ENCODE measurements around the gene PLLP. TPM values are rescaled to one million over a fixed set of nuclear protein-coding genes. Genes with fewer than 3 reads are reported as not detected.

Gene PLLP
- total RNA-seq, 1 experiment from 2014 or later, result 0.72 TPM

DNA sequence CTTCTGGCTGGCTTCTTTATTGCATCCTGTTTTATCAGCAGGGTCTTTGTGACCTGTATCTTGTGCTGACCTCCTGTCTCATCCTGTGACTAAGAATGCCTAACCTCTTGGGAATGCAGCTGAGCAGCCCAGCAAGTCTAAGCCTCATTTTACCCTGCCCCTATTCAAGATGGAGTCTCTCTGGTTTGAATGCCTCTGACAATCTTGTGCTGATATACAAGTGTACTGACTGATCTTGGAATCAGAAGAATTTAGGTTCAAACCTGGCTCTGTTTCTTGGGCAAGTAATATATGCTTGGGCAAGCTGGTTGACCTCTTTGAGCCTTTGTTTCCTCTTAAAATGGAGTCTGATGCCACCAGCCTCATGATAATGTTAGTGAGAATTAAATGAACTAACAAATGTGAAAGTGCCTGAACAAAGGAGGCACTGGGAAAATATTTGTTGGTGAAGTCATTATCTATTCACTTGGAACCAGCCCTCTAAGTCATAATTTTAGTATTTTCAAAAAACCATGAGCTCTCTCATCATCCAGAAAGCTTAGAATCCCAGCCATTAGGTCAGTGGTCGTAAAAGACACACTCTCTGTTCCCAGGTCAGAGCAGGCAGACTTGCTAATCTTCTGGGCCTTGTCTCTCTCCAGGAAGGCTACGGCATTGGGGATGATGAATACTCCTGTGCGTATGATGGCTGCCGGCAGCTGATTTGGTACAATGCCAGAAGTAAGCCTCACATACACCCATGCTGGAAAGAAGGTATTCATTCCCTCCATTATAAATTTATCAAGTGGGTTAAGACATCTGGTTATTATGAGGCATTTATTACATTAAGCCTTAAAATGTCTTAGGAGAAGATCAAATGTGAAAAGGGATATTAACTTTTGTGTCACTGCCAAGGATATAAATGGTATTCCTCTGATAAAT is 57.5 kb downstream of the PLLP start:
- no peak for ATAC-seq
- Histone ChIP-seq H3K4me3 (ENCODE audit: low read depth in 2 of 2, low read length in 2 of 2) (no peak overlapping the region), H3K4me1 (ENCODE audit: control insufficient read depth, insufficient read depth, low read length) (no peaks in the 10 kb centered on the region), H3K9me3 (ENCODE audit: control insufficient read depth, insufficient read depth, low read depth, low read length) (no peaks in the 10 kb centered on the region), H3K27ac (ENCODE audit: low read length) (no peak overlapping the region), H3K36me3 (ENCODE audit: control insufficient read depth, insufficient read depth, low read length) (peaks cover 19% of the 10 kb centered on the region), H3K27me3 (ENCODE audit: control insufficient read depth, insufficient read depth, low read length) (no peaks in the 10 kb centered on the region)
- ChIA-PET POLR2A (no interaction called here), CTCF (no interaction called here)
- no TSS peak for BruUV-seq (replicated peaks)
- in situ Hi-C loops (cut with HindIII; ENCODE audit: low pct_unique_long_range_greater_than_20kb, low sequenced_read_pairs), result no loop called here
- intact Hi-C loops (cut with micrococcal nuclease; ENCODE audit: unreplicated experiment), result no loop called here
- no peak for TF ChIP-seq TCF7L2 (IDR thresholded peaks at IDR 0.05; ENCODE audit: low read depth, low read length)
- TF ChIP-seq, protein P1, sequence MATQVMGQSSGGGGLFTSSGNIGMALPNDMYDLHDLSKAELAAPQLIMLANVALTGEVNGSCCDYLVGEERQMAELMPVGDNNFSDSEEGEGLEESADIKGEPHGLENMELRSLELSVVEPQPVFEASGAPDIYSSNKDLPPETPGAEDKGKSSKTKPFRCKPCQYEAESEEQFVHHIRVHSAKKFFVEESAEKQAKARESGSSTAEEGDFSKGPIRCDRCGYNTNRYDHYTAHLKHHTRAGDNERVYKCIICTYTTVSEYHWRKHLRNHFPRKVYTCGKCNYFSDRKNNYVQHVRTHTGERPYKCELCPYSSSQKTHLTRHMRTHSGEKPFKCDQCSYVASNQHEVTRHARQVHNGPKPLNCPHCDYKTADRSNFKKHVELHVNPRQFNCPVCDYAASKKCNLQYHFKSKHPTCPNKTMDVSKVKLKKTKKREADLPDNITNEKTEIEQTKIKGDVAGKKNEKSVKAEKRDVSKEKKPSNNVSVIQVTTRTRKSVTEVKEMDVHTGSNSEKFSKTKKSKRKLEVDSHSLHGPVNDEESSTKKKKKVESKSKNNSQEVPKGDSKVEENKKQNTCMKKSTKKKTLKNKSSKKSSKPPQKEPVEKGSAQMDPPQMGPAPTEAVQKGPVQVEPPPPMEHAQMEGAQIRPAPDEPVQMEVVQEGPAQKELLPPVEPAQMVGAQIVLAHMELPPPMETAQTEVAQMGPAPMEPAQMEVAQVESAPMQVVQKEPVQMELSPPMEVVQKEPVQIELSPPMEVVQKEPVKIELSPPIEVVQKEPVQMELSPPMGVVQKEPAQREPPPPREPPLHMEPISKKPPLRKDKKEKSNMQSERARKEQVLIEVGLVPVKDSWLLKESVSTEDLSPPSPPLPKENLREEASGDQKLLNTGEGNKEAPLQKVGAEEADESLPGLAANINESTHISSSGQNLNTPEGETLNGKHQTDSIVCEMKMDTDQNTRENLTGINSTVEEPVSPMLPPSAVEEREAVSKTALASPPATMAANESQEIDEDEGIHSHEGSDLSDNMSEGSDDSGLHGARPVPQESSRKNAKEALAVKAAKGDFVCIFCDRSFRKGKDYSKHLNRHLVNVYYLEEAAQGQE (IDR thresholded peaks at IDR 0.05; ENCODE audit: insufficient read depth in 1 of 2, low read depth in 2 of 2, low read length in 1 of 2), result no peak
- TF ChIP-seq, protein P2, sequence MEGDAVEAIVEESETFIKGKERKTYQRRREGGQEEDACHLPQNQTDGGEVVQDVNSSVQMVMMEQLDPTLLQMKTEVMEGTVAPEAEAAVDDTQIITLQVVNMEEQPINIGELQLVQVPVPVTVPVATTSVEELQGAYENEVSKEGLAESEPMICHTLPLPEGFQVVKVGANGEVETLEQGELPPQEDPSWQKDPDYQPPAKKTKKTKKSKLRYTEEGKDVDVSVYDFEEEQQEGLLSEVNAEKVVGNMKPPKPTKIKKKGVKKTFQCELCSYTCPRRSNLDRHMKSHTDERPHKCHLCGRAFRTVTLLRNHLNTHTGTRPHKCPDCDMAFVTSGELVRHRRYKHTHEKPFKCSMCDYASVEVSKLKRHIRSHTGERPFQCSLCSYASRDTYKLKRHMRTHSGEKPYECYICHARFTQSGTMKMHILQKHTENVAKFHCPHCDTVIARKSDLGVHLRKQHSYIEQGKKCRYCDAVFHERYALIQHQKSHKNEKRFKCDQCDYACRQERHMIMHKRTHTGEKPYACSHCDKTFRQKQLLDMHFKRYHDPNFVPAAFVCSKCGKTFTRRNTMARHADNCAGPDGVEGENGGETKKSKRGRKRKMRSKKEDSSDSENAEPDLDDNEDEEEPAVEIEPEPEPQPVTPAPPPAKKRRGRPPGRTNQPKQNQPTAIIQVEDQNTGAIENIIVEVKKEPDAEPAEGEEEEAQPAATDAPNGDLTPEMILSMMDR (IDR thresholded peaks at IDR 0.05), result no peak
- TF ChIP-seq POLR2AphosphoS5 (IDR thresholded peaks at IDR 0.05; ENCODE audit: low read depth, low read length), result no peak
- TF ChIP-seq SIN3A (IDR thresholded peaks at IDR 0.05; ENCODE audit: borderline replicate concordance, insufficient read depth, low read depth, low read length), result no peak
- DNase-seq (ENCODE audit: low read depth, low spot score), result no peak

DNA sequence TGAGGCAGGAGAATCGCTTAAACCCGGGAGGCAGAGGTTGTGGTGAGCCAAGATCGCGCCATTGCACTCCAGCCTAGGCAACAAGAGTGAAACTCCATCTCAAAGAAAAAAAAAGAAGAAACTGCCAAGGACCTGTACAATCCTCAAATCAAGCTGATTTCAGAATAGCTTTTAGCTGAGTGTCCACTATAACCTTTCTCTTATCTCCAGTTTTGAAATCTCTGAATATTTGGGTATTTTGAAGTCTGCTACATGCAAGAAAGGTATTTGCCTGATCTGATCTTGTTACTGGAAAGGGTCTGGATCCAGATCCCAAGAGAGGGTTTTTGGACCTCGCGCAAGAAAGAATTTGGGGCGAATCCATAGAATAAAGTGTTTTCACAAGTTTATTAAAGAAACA is 58.5 kb downstream of the PLLP start:
- BruUV-seq (replicated peaks), result no TSS peak
- Histone ChIP-seq H3K27me3 (ENCODE audit: control insufficient read depth, insufficient read depth, low read length) (no peaks in the 10 kb centered on the region), H3K4me3 (ENCODE audit: low read depth in 2 of 2, low read length in 2 of 2) (no peak overlapping the region), H3K36me3 (ENCODE audit: control insufficient read depth, insufficient read depth, low read length) (peaks cover 18% of the 10 kb centered on the region), H3K27ac (ENCODE audit: low read length) (no peak overlapping the region), H3K4me1 (ENCODE audit: control insufficient read depth, insufficient read depth, low read length) (no peaks in the 10 kb centered on the region), H3K9me3 (ENCODE audit: control insufficient read depth, insufficient read depth, low read depth, low read length) (no peaks in the 10 kb centered on the region)
- in situ Hi-C loops (cut with HindIII; ENCODE audit: low pct_unique_long_range_greater_than_20kb, low sequenced_read_pairs) (no loop called here), intact Hi-C loops (cut with micrococcal nuclease; ENCODE audit: unreplicated experiment) (no loop called here)
- TF ChIP-seq TCF7L2 (IDR thresholded peaks at IDR 0.05; ENCODE audit: low read depth, low read length), result no peak
- TF ChIP-seq, protein P1 (IDR thresholded peaks at IDR 0.05; ENCODE audit: insufficient read depth in 1 of 2, low read depth in 2 of 2, low read length in 1 of 2), result no peak
- TF ChIP-seq, protein P2 (IDR thresholded peaks at IDR 0.05), result no peak
- no peak for TF ChIP-seq SIN3A (IDR thresholded peaks at IDR 0.05; ENCODE audit: borderline replicate concordance, insufficient read depth, low read depth, low read length)
- no peak for TF ChIP-seq POLR2AphosphoS5 (IDR thresholded peaks at IDR 0.05; ENCODE audit: low read depth, low read length)
- POLR2A ChIA-PET, result no interaction called here
- CTCF ChIA-PET, result no interaction called here
- ATAC-seq (no peak), DNase-seq (ENCODE audit: low read depth, low spot score) (no peak)
